SK-N-SH (cell line): ENCODE results near the gene IL31.

Experiments
- MAX ChIP-seq: IDR thresholded peaks from 2 replicates; pipeline ENCODE4 v1.4.0; 2012; ENCODE audit warnings: low read depth
- TEAD4 ChIP-seq: IDR thresholded peaks from 2 replicates; pipeline ENCODE4 v1.4.0; 2012; ENCODE audit warnings: mild to moderate bottlenecking, borderline replicate concordance; ENCODE audit not compliant: insufficient read depth

- TF ChIP-seq MAX (no peak), TEAD4 (no peak)
These were observed 25.7 kb upstream of the IL31 start for GRCh38 chr12:122199484-122200355.
